ENCODE data around the gene CRTC1.

DNA sequence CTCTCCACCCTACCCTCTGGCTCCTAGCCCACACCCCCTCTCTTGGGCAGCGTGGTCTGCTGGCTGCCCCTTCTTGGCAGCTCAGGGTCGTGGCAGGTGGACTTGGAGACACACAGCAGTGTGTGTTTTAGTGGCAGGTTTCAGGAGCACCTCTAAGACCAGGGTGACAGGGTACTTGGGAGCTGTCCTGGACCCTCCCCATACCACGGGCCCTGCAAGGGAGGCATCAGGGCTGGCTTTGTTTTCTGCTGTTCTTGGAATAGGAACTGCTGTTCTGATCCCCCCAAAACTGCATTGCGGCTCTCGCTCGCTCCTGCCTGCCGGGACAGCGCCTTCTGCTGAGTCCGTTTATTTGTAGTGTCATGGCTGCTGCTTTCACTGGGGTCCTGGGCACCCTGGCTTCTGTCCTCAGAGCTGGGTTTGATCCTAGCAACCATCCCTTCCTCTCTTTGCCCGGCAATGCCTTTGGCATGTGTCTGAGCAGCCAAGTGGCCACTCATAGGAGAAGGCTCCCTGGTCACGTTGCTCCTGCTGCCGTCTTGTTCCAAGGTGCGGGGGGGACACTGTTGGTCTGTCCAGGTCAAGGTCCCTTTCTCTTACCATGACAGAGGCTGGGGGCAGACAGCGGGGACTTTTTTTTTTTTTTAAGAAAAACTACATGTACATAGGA, 95.5 kb downstream of the CRTC1 start:
- no peak for TF ChIP-seq GATA2 (IDR thresholded peaks at IDR 0.05; ENCODE audit: low read depth, low read length)
- TF ChIP-seq GATA3 (IDR thresholded peaks at IDR 0.05; ENCODE audit: low read depth, low read length), result no peak
